Measurements from ENCODE around the gene WNK2.
"Not testable (repeated sequence)": the region's sequence is repeated elsewhere in the genome, so short reads cannot be mapped to it uniquely, and the experiment has no call there.

The WNK2 gene

DNA sequence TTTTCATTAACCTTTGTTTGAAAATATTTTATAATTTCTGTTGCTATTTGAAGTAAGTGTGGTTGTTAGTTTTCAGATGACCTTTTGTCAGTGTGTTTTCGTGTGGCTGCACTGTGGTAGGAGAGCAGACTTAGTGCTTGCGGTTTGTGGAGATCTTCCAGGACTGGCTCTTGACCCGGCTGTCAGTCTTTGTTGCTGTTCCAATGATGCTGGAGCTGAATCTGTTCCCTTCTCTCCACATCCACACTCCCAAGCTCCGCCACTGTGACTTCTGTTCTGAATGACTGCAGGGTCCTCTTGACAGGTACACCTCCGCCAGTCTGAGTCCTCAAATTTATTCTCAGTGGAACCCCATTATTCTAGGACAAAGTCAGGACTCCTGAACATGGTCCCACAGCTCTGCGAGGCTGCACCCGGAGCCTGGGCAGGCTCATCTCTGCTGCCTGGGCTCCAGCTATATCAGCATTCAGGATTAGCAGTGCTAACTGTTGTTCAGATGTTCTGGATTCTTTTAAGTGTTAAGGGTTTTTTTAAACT is 126.0 kb downstream of the WNK2 start:
- DNase-seq = no peak

- no peak for DNase-seq
Observed at GRCh38 chr9:93315118-93315517, 131.2 kb downstream of the WNK2 start.

- no peak for DNase-seq
Observed at GRCh38 chr9:93315960-93316359, 132.0 kb downstream of the WNK2 start.

DNA sequence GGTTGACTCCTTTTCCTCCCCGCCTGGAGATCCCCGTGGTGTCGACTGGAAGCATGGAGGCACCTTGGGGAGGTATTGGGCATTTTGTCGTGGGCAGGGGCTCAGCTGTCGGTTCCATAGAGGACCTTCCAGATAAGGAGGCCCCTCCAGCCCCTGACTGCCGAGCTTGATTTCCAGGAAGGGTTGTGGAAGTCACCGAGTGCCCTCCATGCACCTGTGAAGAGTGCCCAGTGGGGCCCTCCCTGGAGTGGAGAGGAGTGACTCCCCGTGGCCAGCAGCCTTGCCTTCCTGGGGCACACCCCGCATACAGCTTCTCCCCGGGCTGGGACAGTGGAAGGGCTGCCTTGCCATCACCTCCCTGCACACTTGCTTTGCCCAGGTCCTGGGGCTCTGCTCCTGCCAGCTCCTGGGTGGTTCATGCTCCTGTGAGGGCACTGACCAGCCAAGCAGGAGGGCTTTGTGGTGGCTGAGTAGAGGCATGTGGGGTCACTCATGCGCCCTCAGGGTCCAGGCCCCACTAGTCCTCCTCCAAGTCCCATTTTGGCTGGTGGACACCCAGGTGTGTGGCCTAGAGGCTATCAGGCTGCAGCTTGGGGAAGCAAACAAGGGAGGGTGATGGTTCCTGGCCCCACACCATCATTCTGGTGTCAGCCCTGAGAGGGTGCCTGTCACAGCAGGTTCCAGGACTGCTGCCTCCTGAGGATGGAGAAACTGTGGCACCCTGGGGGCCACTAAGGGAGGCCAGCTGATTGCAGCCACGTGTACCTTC is 133.0 kb downstream of the WNK2 start:
- DNase-seq = no peak

DNA sequence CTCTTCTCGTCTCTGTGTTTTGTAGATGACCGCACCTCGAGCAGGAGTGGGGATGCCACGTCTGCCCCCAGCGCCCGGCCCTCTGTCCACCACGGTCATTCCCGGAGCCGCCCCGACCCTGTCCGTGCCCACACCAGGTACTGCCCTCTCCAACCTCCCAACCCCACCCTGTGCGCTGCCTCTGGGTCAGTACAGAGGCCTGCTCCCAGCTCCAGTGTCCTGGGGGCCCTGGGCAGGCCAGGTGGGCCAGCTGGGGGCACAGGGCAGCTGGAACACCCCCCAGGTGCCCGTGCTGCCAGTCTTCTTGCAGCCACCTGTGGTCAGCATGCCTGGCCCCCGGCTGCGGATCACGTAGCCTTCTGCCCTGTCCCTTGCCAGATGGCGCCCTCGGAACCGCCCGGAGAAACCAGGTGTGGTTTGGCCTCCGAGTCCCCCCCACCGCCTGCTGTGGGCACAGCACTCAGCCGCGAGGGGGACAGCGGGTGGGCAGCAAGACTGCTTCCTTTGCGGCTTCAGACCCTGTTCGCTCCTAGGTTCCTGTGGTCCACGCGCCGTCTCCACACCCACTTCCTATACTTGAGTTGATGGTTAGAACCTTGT is 133.7 kb downstream of the WNK2 start:
- DNase-seq = no peak

DNA sequence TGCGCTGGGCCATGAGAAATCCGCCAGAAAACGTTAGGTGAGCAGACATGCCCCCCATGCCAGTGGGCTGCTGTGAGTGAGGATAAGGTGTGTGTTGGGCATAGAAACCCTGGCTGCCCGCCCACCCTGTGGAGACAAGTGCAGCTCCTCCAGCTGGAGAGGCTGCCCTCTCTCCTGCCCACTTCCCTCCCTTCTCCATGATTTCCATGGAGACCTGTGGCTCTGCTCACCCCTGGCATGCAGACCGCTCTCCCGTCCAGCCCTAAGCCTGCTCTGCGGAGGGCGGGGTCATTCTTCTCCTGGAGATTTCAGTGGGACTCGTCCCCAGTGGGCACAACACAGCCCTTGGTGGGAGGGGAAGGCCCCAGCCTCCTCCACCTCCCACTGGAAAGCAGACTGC is 134.5 kb downstream of the WNK2 start:
- no peak for DNase-seq

DNA sequence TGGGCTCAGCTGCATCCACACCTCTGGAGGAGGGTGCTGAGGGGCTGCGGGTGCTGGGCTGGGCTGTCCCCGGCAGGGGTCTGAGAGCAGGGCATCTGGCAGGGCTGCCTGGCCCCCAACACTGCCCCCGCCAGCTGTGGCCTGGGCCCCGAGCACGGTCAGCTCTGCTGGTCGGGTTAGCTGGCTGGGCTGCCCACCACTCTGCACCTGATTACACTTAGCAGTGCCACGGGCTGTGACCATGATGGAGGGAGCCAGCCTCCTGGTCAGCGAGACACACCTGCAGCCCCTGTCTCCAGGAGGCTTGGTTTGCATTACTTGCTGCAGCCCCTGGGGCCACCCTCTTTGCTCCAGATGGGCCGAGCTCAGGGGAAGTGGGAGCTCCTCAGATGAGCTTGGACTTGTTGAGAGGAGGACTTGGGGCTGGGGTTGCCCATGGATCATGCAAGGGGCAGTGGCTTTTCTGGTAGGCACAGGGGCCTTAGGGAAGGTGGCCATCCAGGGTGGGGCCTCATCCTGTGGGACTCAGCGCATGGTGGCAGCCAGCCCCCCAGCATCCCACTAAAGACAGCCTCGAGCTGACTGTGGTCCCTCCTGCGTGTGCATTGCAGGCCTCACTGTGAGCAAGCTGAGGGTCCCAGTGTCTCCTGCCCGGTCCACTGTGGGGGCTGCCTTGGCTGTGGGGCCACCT is 135.5 kb downstream of the WNK2 start:
- DNase-seq = no peak

DNA sequence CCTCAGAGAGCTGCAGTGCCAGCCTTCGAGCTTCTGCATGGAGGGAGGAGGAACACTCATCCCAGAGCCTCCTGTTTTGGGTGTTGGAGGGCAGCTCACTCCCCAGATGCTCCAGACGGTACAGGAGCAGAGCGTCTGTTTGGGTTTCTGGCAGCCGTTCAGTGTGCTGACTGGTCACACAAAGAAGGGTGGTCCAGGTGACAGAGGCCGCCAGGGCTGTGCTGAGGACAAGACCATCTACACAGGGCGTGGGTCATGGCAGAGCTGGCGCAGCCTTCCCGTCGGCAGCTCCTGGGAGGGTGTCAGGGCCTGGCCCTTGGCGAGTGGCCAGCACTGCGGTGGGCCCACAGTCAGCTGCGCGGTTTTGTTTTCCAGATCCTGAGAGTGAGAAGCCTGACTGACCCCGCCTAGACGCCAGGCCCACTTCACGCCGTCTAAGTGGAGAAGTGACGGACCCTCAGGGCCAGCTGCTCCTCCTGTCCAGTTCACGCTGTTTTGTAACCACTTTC is 136.1 kb downstream of the WNK2 start:
- no peak for DNase-seq

DNA sequence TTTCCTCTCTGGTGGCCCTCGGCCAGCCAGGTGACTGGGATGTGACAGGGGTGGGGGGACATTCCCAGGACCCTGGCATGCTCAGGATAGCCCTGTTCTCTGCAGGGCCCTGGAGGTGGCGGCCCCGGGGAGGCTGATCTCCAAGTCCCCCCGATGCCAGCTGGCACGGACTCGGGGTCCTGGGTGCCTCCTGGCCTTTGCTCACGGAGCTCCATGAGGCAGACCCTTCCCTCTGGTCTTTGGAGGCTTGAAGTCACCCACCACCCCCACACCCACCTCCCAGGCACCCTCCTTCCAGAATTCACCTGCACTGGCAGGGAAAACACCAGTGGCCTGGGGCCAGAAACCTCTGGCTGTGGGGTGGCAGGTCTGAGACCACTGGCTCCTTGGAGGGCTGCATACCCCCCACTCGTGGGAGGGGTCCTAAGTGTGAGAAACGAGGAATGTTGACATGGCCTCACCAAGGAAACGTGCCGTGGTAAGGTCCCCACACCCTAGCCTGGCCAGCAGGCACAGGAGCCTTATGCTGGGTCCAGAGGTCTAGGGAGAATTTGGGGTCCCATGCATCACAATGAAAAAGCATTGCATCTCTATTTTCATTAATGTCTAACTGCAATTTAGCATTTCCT is 136.8 kb downstream of the WNK2 start:
- no peak for DNase-seq

DNA sequence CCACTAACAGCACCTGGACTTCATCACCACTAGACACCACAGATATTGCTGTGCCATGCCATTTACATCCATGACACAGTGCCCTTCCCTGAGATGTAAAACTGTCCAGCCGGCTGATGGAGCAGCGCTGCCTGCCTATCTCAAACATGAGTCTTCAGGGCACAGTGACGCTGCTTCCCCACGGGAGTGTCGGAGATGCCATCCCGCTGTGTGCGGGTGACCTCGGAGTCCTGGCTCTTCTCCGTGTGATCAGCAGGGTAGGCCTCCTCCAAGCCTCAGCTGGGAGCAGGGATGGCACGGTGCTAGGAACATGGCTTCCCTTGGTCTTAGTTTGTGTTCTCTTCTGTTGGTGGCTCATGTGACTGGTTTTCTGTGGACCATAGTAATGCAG is 137.3 kb downstream of the WNK2 start:
- no peak for DNase-seq

DNA sequence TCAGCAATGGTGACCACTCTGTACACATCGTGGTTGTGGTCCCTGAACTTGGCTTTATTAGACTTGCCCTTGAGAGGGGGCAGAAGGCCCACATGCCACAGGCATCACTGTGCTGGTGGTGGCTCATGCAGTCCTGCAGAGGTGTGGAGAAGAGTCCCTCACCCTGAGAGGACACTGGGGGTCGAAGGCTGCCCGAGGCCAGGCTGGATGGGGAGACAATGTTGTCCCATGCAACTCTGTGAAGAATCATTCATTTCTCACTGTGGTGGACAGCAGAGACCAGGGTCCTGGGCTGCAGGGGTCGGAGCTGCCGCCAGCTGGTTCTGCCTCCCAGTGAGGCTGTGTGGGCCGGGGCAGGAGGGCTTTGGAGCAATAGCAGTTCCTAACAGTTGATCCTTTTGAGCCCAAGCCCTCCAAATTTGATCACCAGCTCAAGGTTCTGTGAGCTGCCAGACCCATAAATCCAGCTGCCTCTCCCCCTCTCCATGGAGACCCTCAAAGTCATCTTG is 139.6 kb downstream of the WNK2 start:
- not testable (repeated sequence) for DNase-seq

DNA sequence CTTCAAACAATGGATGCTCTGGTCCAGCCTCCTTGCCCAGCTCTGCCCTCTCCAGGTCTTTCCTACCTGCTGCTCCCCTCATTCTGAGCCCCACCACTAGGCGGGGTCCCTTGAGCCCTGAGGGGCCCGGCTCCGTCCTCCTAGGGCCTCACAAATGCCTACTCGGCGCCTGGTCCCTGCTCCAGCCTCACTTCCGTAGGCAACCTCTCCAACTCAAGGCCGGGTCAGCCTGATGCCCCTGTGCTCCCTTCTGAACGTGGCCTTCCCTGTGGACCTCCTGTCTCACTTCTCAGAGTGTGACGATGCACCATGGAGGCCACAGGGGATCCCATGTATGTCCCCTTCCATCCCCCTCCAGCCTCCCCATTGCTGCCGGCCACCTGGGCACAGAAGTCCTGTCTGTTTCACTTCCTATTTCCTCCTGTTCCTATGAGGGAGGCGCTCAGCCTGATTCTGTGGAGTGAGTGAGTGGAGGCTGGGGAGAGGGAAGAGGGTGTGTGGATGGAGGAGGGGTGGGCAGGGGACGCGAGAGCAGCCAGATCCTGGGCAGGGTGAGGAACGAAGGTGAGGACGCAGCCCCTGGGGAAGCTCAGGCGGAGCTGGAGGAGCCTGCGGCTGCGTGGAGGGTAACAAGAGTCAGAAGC is 140.4 kb downstream of the WNK2 start:
- no peak for DNase-seq

- no peak for DNase-seq
Observed at GRCh38 chr9:93325307-93326035, 141.5 kb downstream of the WNK2 start.

DNA sequence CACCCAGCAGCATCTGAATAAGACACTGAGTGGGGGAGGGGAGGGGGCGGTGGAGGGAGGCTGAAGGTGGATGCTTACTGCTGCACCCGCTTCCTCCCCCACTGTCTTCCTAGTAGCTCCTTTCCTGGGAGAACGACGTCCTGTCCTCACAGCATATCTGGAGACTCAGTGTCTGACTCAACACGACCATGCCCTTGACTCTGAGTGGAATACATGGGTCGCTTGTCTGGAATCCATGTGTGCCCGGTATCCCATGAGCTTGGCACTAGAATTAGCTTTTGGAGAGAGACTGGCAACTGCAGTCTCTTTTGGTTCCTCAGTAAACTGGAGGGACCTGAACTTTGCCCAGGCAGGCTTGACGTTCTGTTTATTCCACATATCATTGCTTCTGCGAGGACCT is 142.1 kb downstream of the WNK2 start:
- DNase-seq = no peak

DNA sequence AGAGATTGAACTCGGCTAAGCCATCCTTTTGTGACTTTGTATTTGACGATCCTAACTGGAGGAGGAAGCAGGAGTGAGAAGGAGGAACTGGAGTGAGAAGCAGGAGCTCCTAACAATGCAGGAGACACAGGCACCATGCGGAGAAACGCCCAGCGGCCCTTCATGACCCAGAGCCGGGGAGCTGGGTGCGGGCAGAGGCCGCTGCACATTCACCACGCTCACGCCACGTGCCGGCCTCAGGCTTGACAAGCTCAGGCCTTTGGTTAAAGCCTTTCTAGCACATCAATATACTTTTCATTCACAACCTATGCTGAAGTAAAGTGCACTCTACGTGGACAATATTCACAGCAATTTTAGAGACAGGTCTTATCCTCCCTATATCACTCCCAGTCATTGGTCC is 142.7 kb downstream of the WNK2 start:
- no peak for DNase-seq

- DNase-seq = no peak
Observed at GRCh38 chr9:93329629-93330280, 145.8 kb downstream of the WNK2 start.

GRCh38 chr9:93332317-93332716 is 148.4 kb downstream of the WNK2 start:
- DNase-seq = no peak

GRCh38 chr9:93336720-93337119 is 152.8 kb downstream of the WNK2 start:
- DNase-seq = no peak

GRCh38 chr9:93338196-93338595 is 154.3 kb downstream of the WNK2 start:
- not testable (repeated sequence) for DNase-seq

GRCh38 chr9:93340091-93340490 is 156.2 kb downstream of the WNK2 start:
- no peak for DNase-seq

DNA sequence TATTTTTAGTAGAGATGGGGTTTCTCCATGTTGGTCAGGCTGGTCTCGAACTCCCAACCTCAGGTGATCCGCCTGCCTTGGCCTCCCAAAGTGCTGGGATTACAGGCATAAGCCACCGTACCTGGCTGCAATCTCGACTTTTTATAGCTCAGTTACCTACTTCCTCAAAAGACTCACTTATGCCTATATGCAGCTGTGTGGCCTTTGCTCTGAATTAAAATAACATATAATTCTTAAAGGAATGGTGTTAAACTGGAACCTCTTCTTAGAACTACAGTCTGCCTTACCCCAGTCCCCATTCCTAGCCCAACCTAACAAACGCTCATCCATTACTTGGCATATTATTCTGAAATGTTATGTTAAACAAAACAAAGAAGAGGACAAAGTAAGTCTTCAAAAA is 157.9 kb downstream of the WNK2 start:
- DNase-seq = not testable (repeated sequence)
